Chondrocyte (in vitro differentiated cells): ENCODE results near the gene DLK1. TPM values are rescaled to one million over a fixed set of nuclear protein-coding genes. Genes with fewer than 3 reads are reported as not detected.

Experiments used
- DNase-seq: peaks from one replicate; pipeline ENCODE4 v3.0.0; 2021; ENCODE audit warnings: mixed read lengths, low spot score
- H3K27ac Mint-ChIP-seq: one replicate; pipeline ENCODE4 v1.8.0; 2021; ENCODE audit warnings: mild to moderate bottlenecking, moderate library complexity, mixed read lengths; ENCODE audit not compliant: unreplicated experiment
- H3K27me3 Mint-ChIP-seq: 2 replicates; pipeline ENCODE4 v1.8.0; 2021; ENCODE audit warnings: low read depth, mixed read lengths
- H3K36me3 Mint-ChIP-seq: 2 replicates; pipeline ENCODE4 v1.8.0; 2021; ENCODE audit warnings: low read depth, mixed read lengths
- H3K4me1 Mint-ChIP-seq: 2 replicates; pipeline ENCODE4 v1.8.0; 2021; ENCODE audit warnings: low read depth, mild to moderate bottlenecking, mixed read lengths
- H3K4me3 Mint-ChIP-seq: one replicate; pipeline ENCODE4 v1.8.0; 2021; ENCODE audit warnings: mild to moderate bottlenecking, moderate library complexity, mixed read lengths; ENCODE audit not compliant: unreplicated experiment
- H3K9me3 Mint-ChIP-seq: 2 replicates; pipeline ENCODE4 v1.8.0; 2021; ENCODE audit warnings: low read depth, mixed read lengths
- CTCF ChIP-seq: fragments of 200-600 bp; sonication (generic); IDR thresholded peaks from 2 replicates; pipeline ENCODE4 v1.5.0; 2021; ENCODE audit warnings: antibody characterized with exemption, mild to moderate bottlenecking, moderate library complexity
- long read RNA-seq: library from polyadenylated mRNA; stranded (forward); transcript quantifications from one replicate; pipeline ENCODE4 v2.0.0, GENCODE V29; 2021
- total RNA-seq: library from RNA; stranded (reverse); gene quantifications from 3 replicates; pipeline ENCODE4 v1.2.1, GENCODE V29; 2021

The DLK1 gene
- total RNA-seq: 0.33 to 0.45 TPM in 2 of 3 replicates, not detected in the other
- long read RNA-seq, full-length matches to known transcripts: 1 of 1 reads
- long read RNA-seq, partial matches to known transcripts: 0 of 1 reads
- long read RNA-seq, other reads (novel, unspliced or antisense): 0 of 1 reads

GRCh38 chr14:100726550-100727085, at the start of gene DLK1:
TSS of gene DLK1 (plus strand) at chr14:100726892. CDS start at chr14:100727069, 177 bp downstream.
- Mint-ChIP-seq H3K27me3 (peaks cover 69% of the 10 kb centered on the region), H3K4me1 (peaks cover 9% of the 10 kb centered on the region), H3K9me3 (no peaks in the 10 kb centered on the region), H3K27ac (no peak within 1 kb of the TSS), H3K36me3 (no peaks in the 10 kb centered on the region), H3K4me3 (peak within 1 kb of the TSS; percentile 31)
- no peak for DNase-seq
- no peak for TF ChIP-seq CTCF

- H3K9me3 Mint-ChIP-seq: peaks cover 2% of the 10 kb centered on the region
- no peak for DNase-seq
Measured at GRCh38 chr14:100677152-100677551, 49.5 kb upstream of the DLK1 start.

GRCh38 chr14:100677554-100678468, 48.9 kb upstream of the DLK1 start:
- H3K4me3 Mint-ChIP-seq: no peak overlapping the region
- H3K36me3 Mint-ChIP-seq: peaks cover 2% of the 10 kb centered on the region
- peaks cover 2% of the 10 kb centered on the region for H3K9me3 Mint-ChIP-seq
- H3K4me1 Mint-ChIP-seq: peaks cover 53% of the 10 kb centered on the region
- DNase-seq: no peak
- no peak for TF ChIP-seq CTCF
- H3K27me3 Mint-ChIP-seq: peaks cover 14% of the 10 kb centered on the region
- peak overlapping the region; percentile 66 for H3K27ac Mint-ChIP-seq

More at GRCh38 chr14:100677152-100677551, 49.5 kb upstream of the DLK1 start:
- peaks cover 2% of the 10 kb centered on the region for H3K36me3 Mint-ChIP-seq
- no peak overlapping the region for H3K4me3 Mint-ChIP-seq
- H3K4me1 Mint-ChIP-seq: peaks cover 53% of the 10 kb centered on the region
- H3K27ac Mint-ChIP-seq: peak overlapping the region; percentile 66
- TF ChIP-seq CTCF: no peak
- peaks cover 19% of the 10 kb centered on the region for H3K27me3 Mint-ChIP-seq

- no peak for TF ChIP-seq CTCF
- H3K27ac Mint-ChIP-seq: peak overlapping the region; percentile 63
- no peak for DNase-seq
- peaks cover 2% of the 10 kb centered on the region for H3K9me3 Mint-ChIP-seq
- no peak overlapping the region for H3K4me3 Mint-ChIP-seq
- H3K4me1 Mint-ChIP-seq: peaks cover 54% of the 10 kb centered on the region
- peaks cover 9% of the 10 kb centered on the region for H3K27me3 Mint-ChIP-seq
- H3K36me3 Mint-ChIP-seq: peaks cover 2% of the 10 kb centered on the region
Measured at GRCh38 chr14:100678469-100678828, 48.2 kb upstream of the DLK1 start.

GRCh38 chr14:100679153-100679552, 47.5 kb upstream of the DLK1 start:
- no peaks in the 10 kb centered on the region for H3K9me3 Mint-ChIP-seq
- DNase-seq: no peak
- no peak for TF ChIP-seq CTCF

More at GRCh38 chr14:100679153-100679552, 47.5 kb upstream of the DLK1 start:
- Mint-ChIP-seq H3K4me1 (peaks cover 56% of the 10 kb centered on the region), H3K27me3 (peaks cover 4% of the 10 kb centered on the region), H3K36me3 (no peaks in the 10 kb centered on the region), H3K27ac (peak overlapping the region; percentile 84), H3K4me3 (no peak overlapping the region)
